Testis (tissue), 2 donors: ENCODE results near the gene KLHL26.

Experiments
- CTCF ChIP-seq, 3 experiments: fragments of 450-650 bp in 2 of 3; fragments of 200-600 bp in 1 of 3; sonication (generic) in 1 of 3; IDR thresholded peaks; one replicate each; pipeline ENCODE4 v1.5.1; 2016 to 2019; ENCODE audit warnings: antibody characterized with exemption in 3 of 3, mild to moderate bottlenecking in 2 of 3, moderate library complexity in 1 of 3
- POLR2A ChIP-seq: fragments of 450-650 bp; IDR thresholded peaks from one replicate; pipeline ENCODE4 v1.6.1; 2017; ENCODE audit warnings: antibody characterized with exemption, mild to moderate bottlenecking, moderate library complexity

- no peak for TF ChIP-seq POLR2A
- TF ChIP-seq CTCF (IDR thresholded peaks at IDR 0.05): no peak
Observed at GRCh38 chr19:18607226-18608101, 29.4 kb upstream of the KLHL26 start.
